HCT116 (cell line): Measurements from ENCODE around the gene IKZF3.
A peak's percentile ranks its signal among the peaks of the same experiment; 100 is the strongest.

Experiments used
- CTCF ChIP-seq, 3 experiments: fragments of 200-600 bp in 1 of 3; sonication (generic) in 1 of 3; IDR thresholded peaks in 2 of 3; conservative IDR thresholded peaks in 1 of 3; 2 replicates each; pipeline ENCODE4 v1.5.1; 2012 to 2017; ENCODE audit warnings: low read depth in 2 of 3, low read length in 2 of 3, antibody characterized with exemption in 1 of 3, borderline replicate concordance in 1 of 3, control low read depth in 1 of 3, mild to moderate bottlenecking in 1 of 3, mixed read lengths in 1 of 3, mixed run types in 1 of 3, moderate library complexity in 1 of 3; ENCODE audit not compliant: insufficient read depth in 1 of 3
- EZH2 ChIP-seq: fragments of 200-600 bp; sonication (generic); IDR thresholded peaks from 2 replicates; pipeline ENCODE4 v1.6.1; 2017; ENCODE audit warnings: antibody characterized with exemption, mixed run types
- EZH2phosphoT487 ChIP-seq: fragments of 200-600 bp; IDR thresholded peaks from 2 replicates; pipeline ENCODE4 v1.6.1; 2018; ENCODE audit warnings: antibody characterized with exemption, borderline replicate concordance
- POLR2A ChIP-seq: IDR thresholded peaks from 2 replicates; pipeline ENCODE4 v1.7.0; 2011; ENCODE audit warnings: borderline replicate concordance; ENCODE audit not compliant: insufficient read depth, insufficient read length; ENCODE audit errors: extremely low read depth
- POLR2AphosphoS5 ChIP-seq: IDR thresholded peaks from 2 replicates; pipeline ENCODE4 v1.6.1; 2011; ENCODE audit warnings: mild to moderate bottlenecking, low read depth, low read length, moderate library complexity
- RAD21 ChIP-seq: IDR thresholded peaks from 2 replicates; pipeline ENCODE4 v1.6.1; 2012; ENCODE audit warnings: low read depth, mild to moderate bottlenecking

- TF ChIP-seq CTCF (IDR thresholded peaks at IDR 0.05 in 2 of 3, conservative IDR thresholded peaks at IDR 0.05 in 1 of 3; ENCODE audit: borderline replicate concordance in 1 of 3, insufficient read depth in 1 of 3, low read depth in 2 of 3, low read length in 2 of 3) (no peak), RAD21 (no peak), POLR2AphosphoS5 (peak; percentile 70), POLR2A (no peak), EZH2 (no peak), EZH2phosphoT487 (no peak)
Measured at GRCh38 chr17:39737760-39738567, 126.1 kb downstream of the IKZF3 start, which contains the start of gene GRB7.
